ENCODE results near the gene BPGM.

GRCh38 chr7:134637441-134637840, 9.2 kb upstream of the BPGM start:
- TF ChIP-seq CTCF (IDR thresholded peaks at IDR 0.05; ENCODE audit: low read depth, low read length, poor library complexity, severe bottlenecking), result no peak
- TF ChIP-seq EZH2phosphoT487 (IDR thresholded peaks at IDR 0.05; ENCODE audit: borderline replicate concordance, low read length), result no peak
